ENCODE data around the gene CYCS. TPM values are rescaled to one million over a fixed set of nuclear protein-coding genes. Genes with fewer than 3 reads are reported as not detected.

CYCS gene
- total and polyA plus RNA-seq, 2 of the 8 experiments (the other 6 are each of a cell fraction or from before 2014, with no cell fraction given), result 48.6 to 229 TPM

DNA sequence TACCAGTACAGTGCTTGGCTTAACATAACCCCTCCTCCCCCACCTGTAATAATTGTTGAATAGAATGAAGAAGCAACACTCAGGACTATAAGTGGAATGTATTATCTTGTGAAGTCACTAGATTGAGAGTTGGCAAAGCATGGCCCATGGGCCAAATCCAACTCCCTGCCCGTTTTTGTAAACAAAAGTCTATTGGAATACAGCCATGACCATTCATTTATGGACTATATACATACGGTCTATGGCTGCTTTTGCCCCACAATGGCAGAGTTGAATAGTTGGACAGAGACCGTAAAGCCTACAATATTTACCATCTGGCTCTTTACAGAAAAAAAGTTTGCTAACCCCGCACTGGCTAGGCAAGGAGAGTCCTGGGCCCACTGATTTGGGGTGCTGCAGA lies 48.1 kb upstream of the CYCS start (continued):
- TF ChIP-seq CTBP2 (IDR thresholded peaks at IDR 0.05; ENCODE audit: borderline replicate concordance, insufficient read depth, insufficient read length, low read length), result no peak
